Activated CD8-positive, alpha-beta T cell treated with anti-CD3 and anti-CD28 coated beads, Interleukin-2, amount 10 ng/mL, durations not matched to agents 7 days and 5 days (primary cell): ENCODE measurements around the gene POGZ. TPM values are rescaled to one million over a fixed set of nuclear protein-coding genes. Genes with fewer than 3 reads are reported as not detected.

Experiments used
- ATAC-seq: fragments of 150-1000 bp; cut with Tn5 transposase; one replicate; pipeline ENCODE4 v1.10.0; 2021; ENCODE audit warnings: moderate library complexity
- CTCF ChIA-PET: fragments of 350-600 bp; sonication (Branson Sonifier 250); formaldehyde crosslinking; loops from one replicate; lab custom pipeline; 2021; ENCODE audit warnings: antibody characterized with exemption; lab: Charles Lee
- POLR2A ChIA-PET: fragments of 350-600 bp; sonication (Branson Sonifier 250); formaldehyde crosslinking; loops from one replicate; lab custom pipeline; 2021; ENCODE audit warnings: antibody characterized with exemption; lab: Charles Lee
- DNase-seq: peaks from one replicate; pipeline ENCODE4 v3.0.0-alpha.2; 2020
- H3K27ac Mint-ChIP-seq: one replicate; pipeline ENCODE4 v1.8.0; 2021; ENCODE audit warnings: mild to moderate bottlenecking, mixed read lengths
- H3K27me3 Mint-ChIP-seq: one replicate; pipeline ENCODE4 v1.8.0; 2021; ENCODE audit warnings: low read depth, mixed read lengths
- H3K36me3 Mint-ChIP-seq: one replicate; pipeline ENCODE4 v1.8.0; 2021; ENCODE audit warnings: low read depth, mixed read lengths
- H3K4me1 Mint-ChIP-seq: one replicate; pipeline ENCODE4 v1.8.0; 2021; ENCODE audit warnings: low read depth, mixed read lengths
- H3K4me3 Mint-ChIP-seq: one replicate; pipeline ENCODE4 v1.8.0; 2021; ENCODE audit warnings: mild to moderate bottlenecking, mixed read lengths
- H3K9me3 Mint-ChIP-seq: one replicate; pipeline ENCODE4 v1.8.0; 2022; ENCODE audit warnings: mixed read lengths; ENCODE audit not compliant: insufficient read depth
- total RNA-seq, 2 experiments: library from RNA; stranded (reverse); gene quantifications; one replicate each; pipeline ENCODE4 v1.2.3, GENCODE V29; 2021

Gene POGZ
- total RNA-seq, 2 experiments from 2014 or later, result 67.7 to 68.5 TPM

GRCh38 chr1:151418081-151418480 is 41.2 kb downstream of the POGZ start:
- POLR2A ChIA-PET, result interaction anchor here (0.7 kb wide), 1 partner anchor 77 kb away, joined by 5 read pairs; no protein-coding TSS in a partner anchor
- CTCF ChIA-PET, result interaction anchor here (0.8 to 1.4 kb wide), 3 partner anchors 10 to 19 kb away, joined by 3 to 5 read pairs (median 4); no protein-coding TSS in a partner anchor
- H3K27me3 Mint-ChIP-seq, result no peaks in the 10 kb centered on the region
- ATAC-seq, result no peak
- no peak for DNase-seq
- H3K27ac Mint-ChIP-seq, result no peak overlapping the region
- H3K9me3 Mint-ChIP-seq, result no peaks in the 10 kb centered on the region
- no peak overlapping the region for H3K4me3 Mint-ChIP-seq
- H3K36me3 Mint-ChIP-seq, result peaks cover 35% of the 10 kb centered on the region
- H3K4me1 Mint-ChIP-seq, result no peaks in the 10 kb centered on the region

GRCh38 chr1:151416231-151416630 is 43.1 kb downstream of the POGZ start:
- Mint-ChIP-seq H3K4me3 (no peak overlapping the region), H3K4me1 (no peaks in the 10 kb centered on the region), H3K27me3 (no peaks in the 10 kb centered on the region), H3K27ac (no peak overlapping the region), H3K9me3 (no peaks in the 10 kb centered on the region), H3K36me3 (peaks cover 35% of the 10 kb centered on the region)
- DNase-seq (no peak), ATAC-seq (no peak)
- CTCF ChIA-PET, result no interaction called here
- POLR2A ChIA-PET, result interaction anchor here (0.6 kb wide), 1 partner anchor 12 kb away, joined by 3 read pairs; no protein-coding TSS in a partner anchor

- no peaks in the 10 kb centered on the region for H3K27me3 Mint-ChIP-seq
- H3K9me3 Mint-ChIP-seq, result no peaks in the 10 kb centered on the region
- H3K4me1 Mint-ChIP-seq, result no peaks in the 10 kb centered on the region
- peaks cover 58% of the 10 kb centered on the region for H3K36me3 Mint-ChIP-seq
- ChIA-PET POLR2A (interaction anchor here (1.5 kb wide), 1 partner anchor 12 kb away, joined by 3 read pairs; the partner anchor contains the start of gene PSMB4), CTCF (interaction anchor here (0.7 kb wide), 1 partner anchor 12 kb away, joined by 3 read pairs; the partner anchor contains the start of gene PSMB4)
- DNase-seq (no peak), ATAC-seq (no peak)
- no peak overlapping the region for H3K4me3 Mint-ChIP-seq
- H3K27ac Mint-ChIP-seq, result no peak overlapping the region
Measured at GRCh38 chr1:151411884-151412283, 47.4 kb downstream of the POGZ start.

GRCh38 chr1:151408891-151409290 is 50.4 kb downstream of the POGZ start:
- Mint-ChIP-seq H3K27me3 (no peaks in the 10 kb centered on the region), H3K36me3 (peaks cover 69% of the 10 kb centered on the region), H3K4me1 (no peaks in the 10 kb centered on the region), H3K27ac (no peak overlapping the region), H3K4me3 (no peak overlapping the region), H3K9me3 (no peaks in the 10 kb centered on the region)
- ATAC-seq, result no peak
- ChIA-PET POLR2A (interaction anchor here (1.8 kb wide), 1 partner anchor 9 kb away, joined by 4 read pairs; the partner anchor contains the start of gene PSMB4), CTCF (interaction anchor here (1.8 kb wide), 1 partner anchor 68 kb away, joined by 5 read pairs; no protein-coding TSS in a partner anchor)
- no peak for DNase-seq

- H3K36me3 Mint-ChIP-seq, result peaks cover 75% of the 10 kb centered on the region
- ChIA-PET CTCF (interaction anchor here (1.1 to 1.8 kb wide), 2 partner anchors 67 to 126 kb away, joined by 4 to 5 read pairs; partner anchors contain the start of gene ZNF687), POLR2A (interaction anchor here (1.8 kb wide), 1 partner anchor 8 kb away, joined by 4 read pairs; the partner anchor contains the start of gene PSMB4)
- H3K4me3 Mint-ChIP-seq, result no peak overlapping the region
- DNase-seq, result no peak
- peak overlapping the region; percentile 18 for H3K27ac Mint-ChIP-seq
- H3K9me3 Mint-ChIP-seq, result no peaks in the 10 kb centered on the region
- no peak for ATAC-seq
- no peaks in the 10 kb centered on the region for H3K4me1 Mint-ChIP-seq
- no peaks in the 10 kb centered on the region for H3K27me3 Mint-ChIP-seq
Measured at GRCh38 chr1:151407304-151407703, 52.0 kb downstream of the POGZ start.

- no peak overlapping the region for H3K4me3 Mint-ChIP-seq
- H3K27ac Mint-ChIP-seq, result no peak overlapping the region
- POLR2A ChIA-PET, result no interaction called here
- H3K27me3 Mint-ChIP-seq, result no peaks in the 10 kb centered on the region
- peaks cover 76% of the 10 kb centered on the region for H3K36me3 Mint-ChIP-seq
- H3K9me3 Mint-ChIP-seq, result no peaks in the 10 kb centered on the region
- ATAC-seq (no peak), DNase-seq (no peak)
- H3K4me1 Mint-ChIP-seq, result peaks cover 6% of the 10 kb centered on the region
- CTCF ChIA-PET, result interaction anchor here (1.0 to 1.1 kb wide), 3 partner anchors 11 to 66 kb away, joined by 3 read pairs; no protein-coding TSS in a partner anchor
Measured at GRCh38 chr1:151406176-151406575, 53.1 kb downstream of the POGZ start.

GRCh38 chr1:151405187-151405951 is 53.9 kb downstream of the POGZ start:
- ChIA-PET CTCF (interaction anchor here (1.0 kb wide), 1 partner anchor 65 kb away, joined by 3 read pairs; no protein-coding TSS in a partner anchor), POLR2A (no interaction called here)
- DNase-seq, result no peak
- H3K4me1 Mint-ChIP-seq, result peaks cover 14% of the 10 kb centered on the region
- no peaks in the 10 kb centered on the region for H3K27me3 Mint-ChIP-seq
- H3K4me3 Mint-ChIP-seq, result no peak overlapping the region
- no peaks in the 10 kb centered on the region for H3K9me3 Mint-ChIP-seq
- peak overlapping the region; percentile 19 for H3K27ac Mint-ChIP-seq
- peak; percentile 24 for ATAC-seq
- peaks cover 78% of the 10 kb centered on the region for H3K36me3 Mint-ChIP-seq

- H3K27ac Mint-ChIP-seq, result no peak overlapping the region
- DNase-seq (no peak), ATAC-seq (no peak)
- H3K4me1 Mint-ChIP-seq, result peaks cover 21% of the 10 kb centered on the region
- H3K4me3 Mint-ChIP-seq, result no peak overlapping the region
- H3K27me3 Mint-ChIP-seq, result no peaks in the 10 kb centered on the region
- CTCF ChIA-PET, result interaction anchor here (1.3 to 2.6 kb wide), 2 partner anchors 15 to 63 kb away, joined by 4 to 11 read pairs; no protein-coding TSS in a partner anchor
- peaks cover 70% of the 10 kb centered on the region for H3K36me3 Mint-ChIP-seq
- POLR2A ChIA-PET, result no interaction called here
- no peaks in the 10 kb centered on the region for H3K9me3 Mint-ChIP-seq
Measured at GRCh38 chr1:151403612-151404011, 55.7 kb downstream of the POGZ start.

GRCh38 chr1:151402764-151403163 is 56.5 kb downstream of the POGZ start:
- peaks cover 26% of the 10 kb centered on the region for H3K4me1 Mint-ChIP-seq
- ChIA-PET POLR2A (interaction anchor here (1.0 kb wide), 1 partner anchor 213 kb away, joined by 3 read pairs; no protein-coding TSS in a partner anchor), CTCF (interaction anchor here (0.6 to 2.6 kb wide), 5 partner anchors 16 to 1000 kb away, joined by 3 to 11 read pairs (median 4); no protein-coding TSS in a partner anchor)
- H3K9me3 Mint-ChIP-seq, result no peaks in the 10 kb centered on the region
- peaks cover 67% of the 10 kb centered on the region for H3K36me3 Mint-ChIP-seq
- H3K27ac Mint-ChIP-seq, result peak overlapping the region; percentile 33
- H3K27me3 Mint-ChIP-seq, result peaks cover 2% of the 10 kb centered on the region
- H3K4me3 Mint-ChIP-seq, result no peak overlapping the region
- no peak for ATAC-seq
- DNase-seq, result no peak

- CTCF ChIA-PET, result interaction anchor here (1.0 to 2.6 kb wide), 3 partner anchors 61 to 120 kb away, joined by 3 to 11 read pairs (median 3); no protein-coding TSS in a partner anchor
- no peak for ATAC-seq
- no peaks in the 10 kb centered on the region for H3K9me3 Mint-ChIP-seq
- H3K4me1 Mint-ChIP-seq, result peaks cover 26% of the 10 kb centered on the region
- peak overlapping the region; percentile 59 for H3K27ac Mint-ChIP-seq
- peaks cover 60% of the 10 kb centered on the region for H3K36me3 Mint-ChIP-seq
- POLR2A ChIA-PET, result interaction anchor here (1.0 kb wide), 2 partner anchors 21 to 212 kb away, joined by 3 to 4 read pairs; no protein-coding TSS in a partner anchor
- no peak overlapping the region for H3K4me3 Mint-ChIP-seq
- peaks cover 5% of the 10 kb centered on the region for H3K27me3 Mint-ChIP-seq
- no peak for DNase-seq
Measured at GRCh38 chr1:151401860-151402259, 57.4 kb downstream of the POGZ start.

GRCh38 chr1:151401125-151401788 is 58.0 kb downstream of the POGZ start:
- peaks cover 7% of the 10 kb centered on the region for H3K27me3 Mint-ChIP-seq
- POLR2A ChIA-PET, result interaction anchor here (1.0 to 2.5 kb wide), 2 partner anchors 21 to 118 kb away, joined by 4 to 11 read pairs; no protein-coding TSS in a partner anchor
- ATAC-seq, result no peak
- H3K27ac Mint-ChIP-seq, result peak overlapping the region; percentile 99
- peaks cover 56% of the 10 kb centered on the region for H3K36me3 Mint-ChIP-seq
- CTCF ChIA-PET, result interaction anchor here (0.9 to 2.6 kb wide), 4 partner anchors 43 to 120 kb away, joined by 3 to 11 read pairs (median 4); no protein-coding TSS in a partner anchor
- H3K4me3 Mint-ChIP-seq, result peak overlapping the region; percentile 80
- H3K9me3 Mint-ChIP-seq, result no peaks in the 10 kb centered on the region
- no peak for DNase-seq
- peaks cover 26% of the 10 kb centered on the region for H3K4me1 Mint-ChIP-seq
